ENCODE results near the gene TMEM167B.

- TF ChIP-seq NANOG (IDR thresholded peaks at IDR 0.05; ENCODE audit: insufficient read depth, low read depth, low read length, poor library complexity, severe bottlenecking) (no peak), BACH1 (IDR thresholded peaks at IDR 0.05; ENCODE audit: low read length) (no peak), ZNF274 (IDR thresholded peaks at IDR 0.05; ENCODE audit: borderline replicate concordance, extremely low read depth, low read length) (no peak), CTCF (IDR thresholded peaks at IDR 0.05; ENCODE audit: control extremely low read depth in 1 of 3, insufficient read depth in 1 of 3, low read depth in 1 of 3, low read length in 3 of 3) (no peak), TAF1 (IDR thresholded peaks at IDR 0.05; ENCODE audit: low read depth, low read length) (no peak), MAFK (IDR thresholded peaks at IDR 0.05; ENCODE audit: low read depth, low read length) (no peak), EP300 (IDR thresholded peaks at IDR 0.05; ENCODE audit: borderline replicate concordance in 1 of 2, low read depth in 2 of 2, low read length in 2 of 2) (no peak), TEAD4 (IDR thresholded peaks at IDR 0.05; ENCODE audit: low read depth, low read length) (no peak), YY1 (IDR thresholded peaks at IDR 0.05; ENCODE audit: low read depth, low read length) (no peak), SRF (IDR thresholded peaks at IDR 0.05; ENCODE audit: low read depth, low read length) (no peak), POLR2A (IDR thresholded peaks at IDR 0.05; ENCODE audit: control extremely low read depth in 1 of 2, low read depth in 2 of 2, low read length in 2 of 2) (no peak), EZH2 (IDR thresholded peaks at IDR 0.05; ENCODE audit: low read depth, low read length, severe bottlenecking) (no peak), SIX5 (IDR thresholded peaks at IDR 0.05; ENCODE audit: low read depth, low read length) (no peak), CEBPB (IDR thresholded peaks at IDR 0.05; ENCODE audit: low read depth, low read length) (no peak)
Measured at GRCh38 chr1:109080441-109081082, 10.0 kb upstream of the TMEM167B start.

Measured in H1 (cell line).